HG02798 (cell line): ENCODE data around the gene DCDC2.
"Not testable (repeated sequence)": the region's sequence is repeated elsewhere in the genome, so short reads cannot be mapped to it uniquely, and the experiment has no call there.

Source experiments
- ATAC-seq: cut with Tn5 transposase; IDR thresholded peaks from one replicate; pipeline ENCODE4 v1.9.1; 2021; ENCODE audit warnings: mild to moderate bottlenecking; ENCODE audit not compliant: unreplicated experiment, poor library complexity

Gene DCDC2

GRCh38 chr6:24157886-24158285, 200.0 kb downstream of the DCDC2 start:
- no peak for ATAC-seq

GRCh38 chr6:24154121-24154520, 203.7 kb downstream of the DCDC2 start:
- no peak for ATAC-seq

- ATAC-seq = no peak
Observed at GRCh38 chr6:24152014-24152413, 205.8 kb downstream of the DCDC2 start.

GRCh38 chr6:24149836-24150235, 208.0 kb downstream of the DCDC2 start:
- no peak for ATAC-seq

DNA sequence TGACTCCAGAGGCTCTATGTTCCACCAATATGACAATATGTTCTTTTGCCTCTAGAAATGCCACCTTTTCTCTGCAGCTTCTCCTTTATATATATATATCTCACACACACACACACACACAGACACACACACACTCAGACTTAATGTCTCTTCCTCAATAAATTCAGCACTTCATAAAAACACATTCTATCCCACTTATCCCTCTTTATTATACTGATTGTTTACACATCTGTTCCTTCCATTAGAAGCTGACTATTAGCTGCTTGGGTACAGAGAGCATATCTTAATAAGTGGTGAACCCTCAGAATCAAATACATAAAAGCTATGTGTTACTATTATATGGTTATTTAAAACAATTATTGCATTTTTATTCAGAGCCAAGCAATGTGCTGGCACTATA, 208.6 kb downstream of the DCDC2 start:
- ATAC-seq = no peak

GRCh38 chr6:24148684-24149083, 209.2 kb downstream of the DCDC2 start:
- ATAC-seq = no peak

GRCh38 chr6:24148154-24148570, 209.7 kb downstream of the DCDC2 start:
- no peak for ATAC-seq

DNA sequence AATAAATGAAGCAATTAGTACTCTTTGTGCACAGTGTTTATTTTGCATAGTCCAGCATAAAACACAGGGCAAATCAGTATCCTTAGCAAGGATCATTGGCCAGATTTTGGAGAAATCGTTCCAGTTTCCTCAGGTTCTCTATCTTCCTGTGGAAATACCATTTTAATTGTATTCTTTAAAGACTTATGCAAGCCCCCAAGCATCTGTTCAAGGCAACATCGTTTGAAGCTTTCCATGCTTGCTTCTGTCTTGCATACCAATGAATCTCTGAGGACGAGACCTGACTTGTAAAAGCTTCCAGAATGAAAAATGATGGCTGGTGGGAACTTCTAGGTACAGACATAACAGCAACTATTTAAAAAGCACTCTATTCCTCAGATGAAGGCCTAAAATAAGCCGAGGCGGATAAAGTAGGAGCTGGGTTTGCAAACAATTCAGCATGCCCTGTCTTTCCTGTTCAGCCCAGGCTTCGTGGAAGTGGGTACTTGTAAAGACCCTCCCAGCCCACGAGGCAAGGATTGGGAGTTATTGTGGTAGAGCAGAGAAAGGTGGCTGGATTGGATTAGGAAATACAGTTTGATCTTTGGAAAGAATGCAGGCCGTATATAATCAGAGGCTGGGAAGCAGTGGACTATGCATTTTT, 210.2 kb downstream of the DCDC2 start:
- no peak for ATAC-seq

DNA sequence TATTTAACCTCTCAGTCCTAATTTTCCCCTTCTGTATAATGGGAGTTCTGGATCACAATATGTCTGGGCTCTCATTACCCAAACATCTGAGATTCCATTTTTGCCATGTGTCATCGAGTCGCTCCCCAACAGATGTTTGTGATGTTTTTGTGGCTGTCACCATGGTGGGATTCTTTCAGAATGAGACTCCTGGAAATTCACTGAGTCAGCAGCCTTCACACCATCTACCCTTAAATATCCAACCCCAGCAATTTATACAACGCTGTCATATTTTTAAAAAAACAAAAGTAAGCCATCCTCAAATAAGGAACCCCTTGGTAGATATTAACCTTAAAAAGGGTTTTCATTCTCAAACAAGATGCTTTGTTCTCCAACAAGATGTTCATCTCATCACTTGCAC, 211.0 kb downstream of the DCDC2 start:
- no peak for ATAC-seq

GRCh38 chr6:24145690-24146131, 212.1 kb downstream of the DCDC2 start:
- no peak for ATAC-seq

DNA sequence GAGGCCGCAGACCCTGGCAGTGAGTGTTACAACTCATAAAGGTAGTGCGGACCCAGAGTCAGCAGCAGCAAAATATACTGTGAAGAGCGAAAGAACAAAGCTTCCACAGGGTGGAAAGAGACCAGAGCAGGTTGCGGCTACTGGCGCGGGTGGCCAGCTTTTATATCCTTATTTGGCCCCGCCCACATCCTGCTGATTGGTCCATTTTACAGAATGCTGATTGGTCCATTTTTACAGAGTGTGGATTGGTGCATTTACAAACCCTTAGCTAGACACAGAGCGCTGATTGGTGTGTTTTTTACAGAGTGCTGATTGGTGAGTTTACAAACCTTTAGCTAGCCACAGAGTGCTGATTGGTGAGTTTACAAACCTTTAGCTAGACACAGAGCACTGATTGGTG, 215.1 kb downstream of the DCDC2 start:
- not testable (repeated sequence) for ATAC-seq

GRCh38 chr6:24140591-24140990, 217.3 kb downstream of the DCDC2 start:
- no peak for ATAC-seq

DNA sequence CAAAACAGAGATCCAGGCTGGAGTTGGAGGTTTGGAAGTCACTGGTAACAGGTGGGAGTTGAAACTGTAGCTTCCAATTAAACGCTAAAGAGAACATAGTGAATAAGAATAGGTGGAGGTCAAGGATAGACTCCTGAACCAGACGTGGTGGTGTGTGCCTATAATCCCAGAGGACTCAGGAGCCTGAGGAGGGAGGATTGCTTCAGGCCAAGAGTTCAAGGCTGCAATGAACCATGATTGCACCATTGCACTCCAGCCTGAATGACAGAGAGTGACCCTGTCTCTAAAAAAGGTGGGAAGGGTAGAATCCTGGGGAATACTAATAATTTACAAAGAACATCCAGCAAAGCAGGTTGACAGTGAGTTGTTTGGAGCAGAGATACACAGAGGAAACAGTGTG, 218.2 kb downstream of the DCDC2 start:
- no peak for ATAC-seq

- no peak for ATAC-seq
Observed at GRCh38 chr6:24139080-24139479, 218.8 kb downstream of the DCDC2 start.

- ATAC-seq = no peak
Observed at GRCh38 chr6:24131751-24132150, 226.1 kb downstream of the DCDC2 start.

DNA sequence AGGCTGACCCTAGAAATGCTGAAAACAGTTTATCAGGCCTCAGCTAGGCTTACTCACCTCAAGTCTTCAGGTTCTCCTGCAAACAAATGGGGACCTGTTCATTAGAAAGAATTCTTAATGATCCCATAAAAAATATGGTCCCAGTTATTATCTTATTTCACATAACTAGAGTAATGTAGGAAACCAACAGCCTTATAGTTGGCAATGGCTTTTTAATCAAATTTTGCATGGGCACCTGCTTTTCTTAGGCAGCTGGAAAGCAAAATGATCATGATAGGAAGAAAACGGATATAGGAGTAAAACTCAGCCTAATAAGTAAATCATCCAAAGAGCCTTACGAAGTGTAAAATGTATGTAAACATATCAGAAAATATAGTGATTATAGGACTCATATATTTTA, 230.5 kb downstream of the DCDC2 start:
- ATAC-seq = no peak

GRCh38 chr6:24126586-24127192, 231.2 kb downstream of the DCDC2 start:
- peak; percentile 61 for ATAC-seq

GRCh38 chr6:24125980-24126379, 231.9 kb downstream of the DCDC2 start, which contains the start of gene NRSN1:
NRSN1 (plus strand) TSS chr6:24126215; CDS start chr6:24134328, 8,113 bp downstream.
- ATAC-seq = no peak

DNA sequence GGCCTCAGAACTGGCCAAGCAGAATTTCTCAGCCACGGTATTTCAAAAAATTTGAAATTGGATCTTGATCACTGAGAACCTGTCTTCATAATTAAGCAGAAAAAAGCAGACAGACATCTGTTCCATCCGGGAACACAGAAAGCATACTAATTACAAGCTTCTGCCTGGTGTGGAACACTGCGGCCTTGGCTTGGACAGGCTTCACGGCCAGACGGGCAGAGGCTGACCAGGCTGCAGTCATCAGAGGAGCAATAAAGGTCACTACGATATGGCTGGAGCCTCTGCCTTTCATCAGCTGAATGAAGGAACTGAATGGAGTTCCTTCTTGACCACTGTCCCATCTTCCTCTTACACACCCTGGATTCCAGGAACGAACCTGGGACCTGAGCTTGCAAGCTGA, 235.7 kb downstream of the DCDC2 start:
- no peak for ATAC-seq
